GM12878 (cell line): ENCODE measurements around the gene TRIOBP. TPM values are rescaled to one million over a fixed set of nuclear protein-coding genes. Genes with fewer than 3 reads are reported as not detected.

Source experiments
- ATAC-seq: fragments of 200-7000 bp; cut with Tn5 transposase; 3 replicates; pipeline ENCODE4 v1.9.1; 2020; ENCODE audit warnings: mild to moderate bottlenecking, moderate library complexity
- BruUV-seq: library from RNA; stranded (reverse); fragments of 400-500 nt; replicated peaks from 2 replicates; lab custom pipeline; 2021; lab: Mats Ljungman, UMichigan
- CTCF ChIA-PET: fragments of 300-600 bp; sonication (Branson Sonifier 250); formaldehyde crosslinking; extraction: SDS; loops from one replicate; lab custom pipeline; 2021; ENCODE audit warnings: inconsistent platforms; lab: Yijun Ruan, JAX
- POLR2A ChIA-PET: fragments of 350-600 bp; formaldehyde crosslinking; extraction: SDS; loops from one replicate; lab custom pipeline; 2021; ENCODE audit warnings: inconsistent platforms; lab: Charles Lee
- RAD21 ChIA-PET: fragments of 300-600 bp; sonication (Branson Sonifier 250); formaldehyde crosslinking; loops from one replicate; lab custom pipeline; 2023; ENCODE audit warnings: antibody characterized with exemption; ENCODE audit not compliant: unreplicated experiment; lab: Charles Lee
- SMC1A ChIA-PET: fragments of 300-600 bp; sonication (Branson Sonifier 250); formaldehyde crosslinking; loops from one replicate; lab custom pipeline; 2023; ENCODE audit not compliant: unreplicated experiment, uncharacterized antibody; lab: Charles Lee
- DNase-seq: peaks from one replicate; pipeline ENCODE4 v3.0.0-alpha.2; 2011; ENCODE audit warnings: low read depth, low spot score
- FAIRE-seq: peaks from 3 replicates; lab custom pipeline; 2011; peaks lifted over from hg19 to GRCh38; lab: Jason Lieb, UNC
- H2AFZ ChIP-seq: 2 replicates; pipeline ENCODE4 v1.6.0; 2011; ENCODE audit warnings: low read depth, low read length, control low read depth; ENCODE audit not compliant: control insufficient read depth
- H3K27ac ChIP-seq: 2 replicates; pipeline ENCODE4 v1.5.1; 2011; ENCODE audit warnings: control low read depth; ENCODE audit not compliant: control insufficient read depth, insufficient read depth
- H3K27me3 ChIP-seq, 2 experiments: replicated peaks in 1 of 2; 2 replicates each; pipeline versions ENCODE4 v1.6.0 to v1.6.1; 2011; ENCODE audit warnings: low read length in 1 of 2; ENCODE audit not compliant: control insufficient read depth in 2 of 2, insufficient read depth in 2 of 2
- H3K36me3 ChIP-seq, 2 experiments: 2 replicates each; pipeline ENCODE4 v1.5.1; 2011; ENCODE audit warnings: low read length in 1 of 2; ENCODE audit not compliant: control insufficient read depth in 2 of 2, insufficient read depth in 2 of 2
- H3K4me1 ChIP-seq: 2 replicates; pipeline ENCODE4 v1.6.1; 2011; ENCODE audit warnings: mild to moderate bottlenecking, low read length, moderate library complexity, mixed read lengths; ENCODE audit not compliant: control insufficient read depth, insufficient read depth
- H3K4me2 ChIP-seq: 2 replicates; pipeline ENCODE4 v1.6.0; 2011; ENCODE audit warnings: control low read depth; ENCODE audit not compliant: control insufficient read depth, insufficient read depth
- H3K4me3 ChIP-seq: fragments of 200-600 bp; sonication (generic); 2 replicates; pipeline ENCODE4 v1.5.1; 2016
- H3K79me2 ChIP-seq: 2 replicates; pipeline ENCODE4 v1.6.0; 2011; ENCODE audit warnings: low read length; ENCODE audit not compliant: control insufficient read depth, insufficient read depth
- H3K9ac ChIP-seq: 2 replicates; pipeline ENCODE4 v1.8.0; 2011; ENCODE audit warnings: low read length, control low read depth, mixed read lengths; ENCODE audit not compliant: control insufficient read depth, insufficient read depth
- H3K9me3 ChIP-seq: replicated peaks from 3 replicates; pipeline ENCODE4 v1.5.1; 2011; ENCODE audit warnings: mild to moderate bottlenecking, low read length; ENCODE audit not compliant: control insufficient read depth, insufficient read depth
- H4K20me1 ChIP-seq: 2 replicates; pipeline ENCODE4 v1.6.0; 2011; ENCODE audit not compliant: control insufficient read depth, insufficient read depth
- ATF3 ChIP-seq: IDR thresholded peaks from 2 replicates; pipeline ENCODE4 v1.6.1; 2011; ENCODE audit warnings: low read depth, mild to moderate bottlenecking, low read length, moderate library complexity, borderline replicate concordance; ENCODE audit errors: extremely low read depth
- BACH1 ChIP-seq: fragments of 450-650 bp; IDR thresholded peaks from 2 replicates; pipeline ENCODE4 v1.6.1; 2017; ENCODE audit warnings: mild to moderate bottlenecking, borderline replicate concordance
- CBFB ChIP-seq: IDR thresholded peaks from 2 replicates; pipeline ENCODE4 v1.6.1; 2016; ENCODE audit warnings: antibody characterized with exemption, low read depth
- CREB1 ChIP-seq: IDR thresholded peaks from 2 replicates; pipeline ENCODE4 v1.6.1; 2012; ENCODE audit warnings: low read depth, mild to moderate bottlenecking, inconsistent platforms
- CUX1 ChIP-seq: IDR thresholded peaks from 2 replicates; pipeline ENCODE4 v1.6.1; 2012; ENCODE audit warnings: improper control_type of control experiment, low read depth, low read length; ENCODE audit not compliant: insufficient replicate concordance
- EZH2 ChIP-seq: IDR thresholded peaks from 2 replicates; pipeline ENCODE4 v1.6.1; 2012; ENCODE audit warnings: low read depth, mild to moderate bottlenecking, control low read depth, inconsistent platforms, low read length, borderline replicate concordance; ENCODE audit not compliant: control insufficient read depth
- FOXM1 ChIP-seq: IDR thresholded peaks from 2 replicates; pipeline ENCODE4 v1.6.1; 2012; ENCODE audit warnings: low read depth, mild to moderate bottlenecking, inconsistent platforms, low read length, moderate library complexity
- HCFC1 ChIP-seq: fragments of 150-350 bp; IDR thresholded peaks from 2 replicates; pipeline ENCODE4 v1.6.1; 2014; ENCODE audit warnings: low read length
- HSF1 ChIP-seq: fragments of 150-350 bp; IDR thresholded peaks from 2 replicates; pipeline ENCODE4 v1.6.1; 2014; ENCODE audit warnings: mild to moderate bottlenecking, low read depth, low read length
- IKZF1 ChIP-seq: fragments of 450-650 bp; conservative IDR thresholded peaks from 2 replicates; pipeline ENCODE4 v1.6.1; 2017; ENCODE audit warnings: antibody characterized with exemption, mild to moderate bottlenecking
- KLF5 ChIP-seq: fragments of 450-650 bp; IDR thresholded peaks from 2 replicates; pipeline ENCODE4 v1.6.1; 2014; ENCODE audit warnings: mild to moderate bottlenecking; ENCODE audit not compliant: partially characterized antibody
- NBN ChIP-seq: fragments of 450-650 bp; IDR thresholded peaks from 2 replicates; pipeline ENCODE4 v1.6.1; 2016
- NFYB ChIP-seq: IDR thresholded peaks from 2 replicates; pipeline ENCODE4 v1.6.1; 2011; ENCODE audit warnings: low read depth, mild to moderate bottlenecking, low read length, improper control_type of control experiment, moderate library complexity; ENCODE audit not compliant: insufficient read depth
- POU2F2 ChIP-seq: IDR thresholded peaks from 3 replicates; pipeline ENCODE4 v1.6.1; 2011; ENCODE audit warnings: low read depth, mild to moderate bottlenecking, low read length, borderline replicate concordance
- SMARCA5 ChIP-seq: fragments of 450-650 bp; IDR thresholded peaks from 2 replicates; pipeline ENCODE4 v1.6.1; 2017; ENCODE audit warnings: mild to moderate bottlenecking
- SREBF2 ChIP-seq: IDR thresholded peaks from 2 replicates; pipeline ENCODE4 v1.6.1; 2012; ENCODE audit warnings: mild to moderate bottlenecking, low read length
- USF1 ChIP-seq: IDR thresholded peaks from 2 replicates; pipeline ENCODE4 v1.6.1; 2011; ENCODE audit warnings: borderline replicate concordance, low read depth, mild to moderate bottlenecking, moderate library complexity, mixed read lengths, low read length; ENCODE audit not compliant: insufficient read depth; ENCODE audit errors: extremely low read length
- ZNF24 ChIP-seq: fragments of 450-650 bp; IDR thresholded peaks from 2 replicates; pipeline ENCODE4 v1.6.1; 2017; ENCODE audit warnings: antibody characterized with exemption, mild to moderate bottlenecking
- WGBS: methylation state at CpG from one replicate; pipeline ENCODE4 v1.1.6; 2016; ENCODE audit warnings: low lambda C conversion rate; ENCODE audit not compliant: insufficient replicate concordance, insufficient coverage; ENCODE audit errors: missing lambda C conversion rate; 5-methylcytosine and 5-hydroxymethylcytosine counted together
- in situ Hi-C: fragments of 300-500 bp; cut with MboI; formaldehyde crosslinking; loops from 9 replicates; pipeline ENCODE4 v1.14.3; 2018; ENCODE audit warnings: mixed read lengths
- intact Hi-C: fragments of 100-400 bp; cut with micrococcal nuclease; formaldehyde crosslinking; loops from one replicate; pipeline ENCODE4 v1.14.2; 2022; ENCODE audit not compliant: unreplicated experiment
- polyA plus RNA-seq, 11 experiments: library from polyadenylated mRNA; depleted of rRNA in 4 of 11; unstranded in 6 of 11; stranded (reverse) in 5 of 11; fragments of >200 nt; fragmentation: Nextera tagmentation in 4 of 11; fragmentation: Illumina TruSeq in 1 of 11; extraction: Ambion mirVana in 4 of 11; extraction: Trizol in 1 of 11; gene quantifications; 1 replicate in 1 of 11; 2 replicates in 10 of 11; pipeline versions ENCODE4 v1.2.1 to v1.2.3, GENCODE V29; 2011 to 2016; ENCODE audit warnings: inconsistent platforms in 2 of 11, missing spikeins in 2 of 11, low read depth in 1 of 11
- total RNA-seq, 4 experiments: library from RNA; depleted of rRNA in 3 of 4; stranded (reverse); fragments of >200 nt in 3 of 4; fragmentation: Illumina TruSeq in 1 of 4; extraction: Trizol in 1 of 4; gene quantifications; 2 replicates each; pipeline versions ENCODE4 v1.2.1 to v1.2.3, GENCODE V29; 2013 to 2021

TRIOBP gene
- total and polyA plus RNA-seq, 10 of the 15 experiments (the other 5 are each of a cell fraction or from before 2014, with no cell fraction given): 0.21 to 23.6 (median 11.9) TPM

GRCh38 chr22:37753746-37754145 is 56.9 kb downstream of the TRIOBP start:
- 91% methylated on average over 10 of the region's 10 CpGs for WGBS
- H3K79me2 ChIP-seq: no peaks in the 10 kb centered on the region
- no peak overlapping the region for H3K9ac ChIP-seq
- intact Hi-C loops: no loop called here
- FAIRE-seq: no peak
- H3K4me1 ChIP-seq: no peaks in the 10 kb centered on the region
- H3K27ac ChIP-seq: no peak overlapping the region
- TF ChIP-seq FOXM1: no peak
- TF ChIP-seq CREB1: no peak
- no peak for TF ChIP-seq ATF3
- no peak for TF ChIP-seq BACH1
- no peak for TF ChIP-seq HSF1
- no peak for TF ChIP-seq IKZF1
- no peak for TF ChIP-seq KLF5
- TF ChIP-seq SMARCA5: no peak
- TF ChIP-seq ZNF24: no peak
- no peak for TF ChIP-seq EZH2
- no peak for TF ChIP-seq CBFB
- TF ChIP-seq NBN: no peak
- TF ChIP-seq POU2F2: no peak
- no peak for TF ChIP-seq NFYB
- no peak for TF ChIP-seq HCFC1
- TF ChIP-seq SREBF2: no peak
- TF ChIP-seq USF1: no peak
- TF ChIP-seq CUX1: no peak
- TF ChIP-seq, all 136 proteins: peak for 0
- ChIA-PET POLR2A (no interaction called here), SMC1A (no interaction called here), CTCF (no interaction called here), RAD21 (no interaction called here)
- no peaks in the 10 kb centered on the region; the same call in 1 of the 2 replicates for H4K20me1 ChIP-seq
- H3K36me3 ChIP-seq: peaks cover 5 to 11% of the 10 kb centered on the region in 2 experiments; a peak in 3 of 4 replicates
- no peaks in the 10 kb centered on the region for H3K9me3 ChIP-seq
- no peak overlapping the region for H2AFZ ChIP-seq
- no peak overlapping the region for H3K4me2 ChIP-seq
- DNase-seq (no peak), ATAC-seq (no peak)
- H3K27me3 ChIP-seq: no peaks in the 10 kb centered on the region
- no TSS peak for BruUV-seq
- in situ Hi-C loops: no loop called here
- H3K4me3 ChIP-seq: no peak overlapping the region
